SJSA1 (cell line): ENCODE measurements around the gene FAM20C. TPM values are rescaled to one million over a fixed set of nuclear protein-coding genes. Genes with fewer than 3 reads are reported as not detected.

Experiments
- DNase-seq, 2 experiments: peaks; one replicate each; pipeline ENCODE4 v3.0.0-alpha.2; 2015 to 2020; ENCODE audit warnings: low spot score in 2 of 2, low read depth in 1 of 2
- H3K27ac ChIP-seq: fragments of 250-450 bp; sonication (Bioruptor Pico); 2 replicates; pipeline ENCODE4 v1.5.1; 2020; ENCODE audit warnings: mild to moderate bottlenecking, moderate library complexity
- H3K27me3 ChIP-seq: fragments of 250-450 bp; sonication (Bioruptor Pico); replicated peaks from 2 replicates; pipeline ENCODE4 v1.5.1; 2020; ENCODE audit warnings: mild to moderate bottlenecking, moderate library complexity
- H3K36me3 ChIP-seq: fragments of 250-450 bp; sonication (Bioruptor Pico); 2 replicates; pipeline ENCODE4 v1.5.1; 2020; ENCODE audit warnings: mild to moderate bottlenecking
- H3K4me1 ChIP-seq: fragments of 250-450 bp; sonication (Bioruptor Pico); replicated peaks from 2 replicates; pipeline ENCODE4 v1.6.1; 2021; ENCODE audit warnings: mild to moderate bottlenecking
- H3K4me3 ChIP-seq: fragments of 250-450 bp; sonication (Bioruptor Pico); 2 replicates; pipeline ENCODE4 v1.5.1; 2020; ENCODE audit warnings: mild to moderate bottlenecking
- H3K9me3 ChIP-seq: fragments of 250-450 bp; sonication (Bioruptor Pico); replicated peaks from 2 replicates; pipeline ENCODE4 v1.5.1; 2020; ENCODE audit warnings: mild to moderate bottlenecking
- total RNA-seq: library from RNA; depleted of rRNA; stranded (reverse); fragments of >200 nt; shearing (Covaris generic); gene quantifications from 2 replicates; pipeline ENCODE4 v1.2.3, GENCODE V29; 2014

FAM20C gene
- total RNA-seq, 1 experiment from 2014 or later, result 0.18 TPM

DNA sequence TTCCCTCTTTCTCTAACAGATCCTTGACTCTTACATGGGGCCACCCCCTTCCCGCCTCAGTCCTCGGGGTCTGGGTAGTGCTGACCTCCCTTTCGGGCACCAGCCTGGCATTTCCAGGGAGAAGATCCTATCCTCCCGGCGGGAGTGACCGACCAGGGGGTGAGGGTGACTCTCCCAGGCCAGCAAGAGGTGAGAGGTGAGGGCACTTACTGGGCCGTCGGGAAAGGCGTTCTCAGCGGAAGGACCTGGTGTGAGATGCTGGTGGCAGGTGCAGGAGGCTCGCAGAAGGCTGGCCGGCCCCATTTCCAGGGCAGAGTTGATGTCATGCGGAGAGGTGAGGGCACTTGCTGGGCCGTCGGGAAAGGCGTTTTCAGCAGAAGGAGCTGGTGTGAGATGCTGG is 93.4 kb downstream of the FAM20C start:
- peaks cover 28% of the 10 kb centered on the region for H3K27me3 ChIP-seq
- no peak for DNase-seq
- H3K4me3 ChIP-seq, result no peak overlapping the region
- no peaks in the 10 kb centered on the region for H3K9me3 ChIP-seq
- H3K36me3 ChIP-seq, result no peaks in the 10 kb centered on the region
- H3K4me1 ChIP-seq, result no peaks in the 10 kb centered on the region
- no peak overlapping the region for H3K27ac ChIP-seq

DNA sequence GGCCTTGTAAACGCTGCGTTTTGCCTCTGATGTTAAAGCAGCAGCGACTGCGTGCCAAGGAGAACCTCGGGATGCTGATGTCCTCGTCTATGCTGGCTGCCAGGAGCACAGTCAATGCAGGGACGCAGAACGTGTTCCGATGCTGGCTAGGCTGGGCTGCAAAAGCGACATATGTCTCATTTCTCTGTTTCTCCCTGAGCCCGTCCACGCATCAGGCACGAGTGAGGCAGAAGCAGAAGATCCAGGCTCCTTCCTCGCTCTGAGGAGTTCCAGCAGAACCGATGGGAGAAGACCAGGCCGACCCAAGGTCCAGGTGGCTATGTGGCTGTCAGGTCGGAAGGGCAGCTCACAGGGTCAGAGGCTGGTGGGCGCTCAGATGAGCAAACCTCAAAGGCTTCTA is 93.9 kb downstream of the FAM20C start:
- peaks cover 31% of the 10 kb centered on the region for H3K27me3 ChIP-seq
- H3K9me3 ChIP-seq, result no peaks in the 10 kb centered on the region
- no peak for DNase-seq
- no peaks in the 10 kb centered on the region for H3K36me3 ChIP-seq
- no peak overlapping the region for H3K27ac ChIP-seq
- no peak overlapping the region for H3K4me3 ChIP-seq
- no peaks in the 10 kb centered on the region for H3K4me1 ChIP-seq

DNA sequence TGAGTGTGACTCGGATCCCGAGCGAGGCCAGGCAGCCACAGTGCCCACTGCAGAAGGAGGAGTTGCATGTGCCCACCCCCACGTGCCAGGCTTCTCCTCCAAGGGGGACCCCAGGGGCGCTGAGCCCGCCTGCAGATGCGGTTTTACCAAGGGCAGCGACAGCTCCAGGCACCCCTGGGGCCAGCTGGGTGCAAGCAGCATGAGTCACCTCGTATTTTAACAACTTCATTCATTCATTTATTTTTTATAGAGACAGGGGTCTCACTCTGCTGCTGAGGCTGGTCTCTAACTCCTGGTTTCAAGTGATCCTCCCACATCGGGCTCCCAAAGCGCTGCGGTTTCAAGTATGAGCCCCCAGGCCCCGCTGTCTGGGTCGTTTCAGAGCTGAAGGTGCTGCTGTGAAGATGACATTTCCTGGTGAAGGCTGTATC is 96.3 kb downstream of the FAM20C start:
- Histone ChIP-seq H3K4me1 (no peaks in the 10 kb centered on the region), H3K4me3 (no peak overlapping the region), H3K27me3 (peaks cover 46% of the 10 kb centered on the region), H3K27ac (no peak overlapping the region), H3K9me3 (no peaks in the 10 kb centered on the region), H3K36me3 (no peaks in the 10 kb centered on the region)
- DNase-seq, result no peak

DNA sequence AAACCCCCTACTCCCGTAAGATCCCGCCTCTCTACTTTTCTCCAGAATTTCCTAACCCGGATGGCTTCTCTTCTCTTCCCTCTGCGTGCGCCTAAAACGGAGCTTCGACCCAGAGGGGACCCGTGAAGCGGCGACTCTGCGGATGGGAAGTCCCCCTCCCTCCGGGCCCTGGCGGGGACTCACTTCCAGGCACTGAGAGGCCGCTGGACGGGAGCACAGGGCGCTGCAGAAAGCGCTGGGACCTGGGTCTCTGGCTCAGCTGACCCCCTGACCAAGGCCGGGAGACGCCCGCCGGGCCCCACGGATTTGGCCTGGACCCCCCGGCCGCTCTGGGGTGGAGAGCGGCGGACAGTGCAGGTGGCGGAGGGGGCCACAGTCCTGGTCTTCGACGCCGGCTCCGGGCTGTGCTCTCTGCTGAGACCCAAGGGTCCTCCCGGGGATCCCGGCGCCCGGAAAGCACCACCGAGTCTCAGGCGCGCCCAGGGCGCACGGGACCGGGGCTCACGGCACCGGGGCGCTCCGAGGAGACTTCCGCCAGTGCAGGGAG is 96.9 kb downstream of the FAM20C start:
- no peak for DNase-seq
- no peaks in the 10 kb centered on the region for H3K4me1 ChIP-seq
- peaks cover 52% of the 10 kb centered on the region for H3K27me3 ChIP-seq
- H3K27ac ChIP-seq, result no peak overlapping the region
- no peak overlapping the region for H3K4me3 ChIP-seq
- H3K9me3 ChIP-seq, result no peaks in the 10 kb centered on the region
- no peaks in the 10 kb centered on the region for H3K36me3 ChIP-seq

DNA sequence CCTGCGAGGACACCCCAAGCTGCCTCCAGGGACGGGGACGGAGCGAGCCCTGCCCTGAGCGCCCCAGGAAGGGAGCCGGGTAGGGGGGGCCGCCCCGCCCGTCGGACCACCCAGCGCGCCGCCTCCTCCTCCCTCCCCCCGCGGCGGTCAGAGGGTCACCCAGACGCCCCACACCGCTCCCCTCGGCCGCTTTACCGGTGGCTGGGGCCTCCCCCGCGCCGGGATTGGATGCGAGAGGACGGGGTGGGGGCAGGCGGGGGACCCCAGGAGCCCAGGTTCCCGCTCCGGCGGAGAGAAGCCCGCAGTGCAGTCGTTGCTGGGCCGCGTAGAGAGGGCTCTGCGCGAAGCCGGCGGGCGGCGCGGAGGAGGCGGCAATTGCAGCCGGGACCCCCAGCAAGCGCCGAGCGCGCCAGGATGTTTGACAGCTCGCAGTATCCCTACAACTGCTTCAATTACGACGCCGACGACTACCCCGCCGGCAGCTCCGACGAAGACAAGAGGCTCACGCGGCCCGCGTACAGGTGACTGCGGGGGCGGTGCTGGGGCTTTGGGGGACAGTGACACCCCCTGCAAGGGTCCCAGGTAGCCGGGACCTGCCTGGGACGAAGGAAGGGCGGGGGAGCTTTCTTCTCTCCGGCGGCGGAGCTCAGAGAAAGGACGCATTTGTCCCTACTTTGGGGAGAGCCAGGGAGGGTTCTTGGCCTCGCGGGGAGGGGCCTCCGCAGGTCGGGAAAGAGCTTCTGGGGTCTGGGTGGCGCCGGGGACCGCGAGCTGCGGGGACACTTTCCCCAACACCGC is 97.6 kb downstream of the FAM20C start, which contains the start of gene FOXL3:
Gene FOXL3, plus strand, starts transcription at position 415 of the 798 bp plus-strand sequence. Its CDS starts 0 bp downstream, at position 415.
- no peak within 1 kb of the TSS for H3K27ac ChIP-seq
- H3K27me3 ChIP-seq, result peaks cover 52% of the 10 kb centered on the region
- H3K36me3 ChIP-seq, result no peaks in the 10 kb centered on the region
- DNase-seq, result no peak
- H3K4me3 ChIP-seq, result no peak within 1 kb of the TSS
- no peaks in the 10 kb centered on the region for H3K4me1 ChIP-seq
- no peaks in the 10 kb centered on the region for H3K9me3 ChIP-seq

DNA sequence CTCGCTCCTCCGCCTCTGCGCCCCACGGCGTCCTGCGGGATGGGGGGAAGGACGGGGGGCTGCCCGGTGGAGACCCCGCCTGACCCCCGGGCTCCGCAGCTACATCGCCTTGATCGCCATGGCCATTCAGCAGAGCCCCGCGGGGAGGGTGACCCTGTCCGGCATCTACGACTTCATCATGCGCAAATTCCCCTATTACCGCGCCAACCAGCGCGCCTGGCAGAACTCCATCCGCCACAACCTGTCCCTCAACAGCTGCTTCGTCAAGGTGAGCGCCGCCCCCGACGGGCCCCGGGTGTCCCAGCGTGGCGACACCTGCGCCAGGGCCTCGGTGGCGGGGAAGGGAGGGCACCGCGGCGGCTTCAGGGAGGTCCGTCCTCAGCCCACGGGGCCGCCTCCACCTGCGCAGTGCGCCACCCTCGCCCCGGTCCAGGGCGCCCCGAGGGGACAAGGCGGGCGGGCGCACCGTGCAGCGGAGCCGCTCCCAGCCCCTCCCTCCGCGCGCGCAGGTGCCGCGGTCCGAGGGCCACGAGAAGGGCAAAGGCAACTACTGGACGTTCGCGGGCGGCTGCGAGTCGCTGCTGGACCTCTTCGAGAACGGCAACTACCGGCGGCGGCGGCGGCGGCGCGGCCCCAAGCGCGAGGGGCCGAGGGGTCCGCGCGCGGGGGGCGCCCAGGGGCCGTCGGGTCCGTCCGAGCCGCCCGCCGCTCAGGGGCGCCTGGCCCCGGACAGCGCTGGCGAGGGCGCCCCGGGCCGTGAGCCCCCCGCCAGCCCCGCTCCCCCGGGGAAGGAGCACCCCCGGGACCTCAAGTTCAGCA is 98.4 kb downstream of the FAM20C start:
- no peak for DNase-seq
- H3K4me3 ChIP-seq, result no peak overlapping the region
- no peak overlapping the region for H3K27ac ChIP-seq
- H3K9me3 ChIP-seq, result no peaks in the 10 kb centered on the region
- no peaks in the 10 kb centered on the region for H3K4me1 ChIP-seq
- no peaks in the 10 kb centered on the region for H3K36me3 ChIP-seq
- peaks cover 52% of the 10 kb centered on the region for H3K27me3 ChIP-seq

DNA sequence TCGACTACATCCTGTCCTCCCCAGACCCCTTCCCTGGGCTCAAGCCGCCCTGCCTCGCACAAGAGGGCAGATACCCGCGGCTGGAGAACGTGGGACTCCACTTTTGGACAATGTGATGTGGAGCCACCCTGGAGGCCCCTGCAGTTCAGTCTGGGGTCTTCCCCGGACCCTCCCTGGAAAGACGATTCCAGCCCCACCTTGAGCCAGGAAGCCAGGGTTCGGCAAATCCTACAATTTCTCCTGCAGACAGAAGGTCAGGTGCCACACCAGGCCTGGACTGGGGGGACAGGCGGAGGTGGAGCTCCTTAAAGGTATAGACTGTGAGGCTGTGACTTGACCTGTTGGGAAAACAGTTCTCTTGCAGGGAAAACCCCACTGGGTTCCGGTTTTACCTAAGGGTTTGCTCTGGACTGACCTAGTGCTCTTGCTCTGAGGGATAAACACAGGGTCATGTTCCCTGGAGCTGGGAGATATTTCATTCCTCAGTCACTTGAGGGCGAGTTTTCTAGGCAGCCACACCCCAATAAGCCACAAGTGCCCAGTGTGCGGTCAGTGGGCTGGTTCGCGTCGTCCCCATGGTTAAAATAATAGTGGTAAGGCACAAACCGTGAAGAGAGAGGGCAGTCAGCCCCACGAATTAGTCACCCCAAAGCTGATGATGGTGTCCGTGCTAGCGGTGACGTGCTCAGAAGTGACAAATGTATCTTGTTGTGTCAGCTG is 99.2 kb downstream of the FAM20C start:
- no peak overlapping the region for H3K4me3 ChIP-seq
- no peaks in the 10 kb centered on the region for H3K36me3 ChIP-seq
- peaks cover 52% of the 10 kb centered on the region for H3K27me3 ChIP-seq
- H3K9me3 ChIP-seq, result no peaks in the 10 kb centered on the region
- no peak overlapping the region for H3K27ac ChIP-seq
- no peak for DNase-seq
- H3K4me1 ChIP-seq, result no peaks in the 10 kb centered on the region

DNA sequence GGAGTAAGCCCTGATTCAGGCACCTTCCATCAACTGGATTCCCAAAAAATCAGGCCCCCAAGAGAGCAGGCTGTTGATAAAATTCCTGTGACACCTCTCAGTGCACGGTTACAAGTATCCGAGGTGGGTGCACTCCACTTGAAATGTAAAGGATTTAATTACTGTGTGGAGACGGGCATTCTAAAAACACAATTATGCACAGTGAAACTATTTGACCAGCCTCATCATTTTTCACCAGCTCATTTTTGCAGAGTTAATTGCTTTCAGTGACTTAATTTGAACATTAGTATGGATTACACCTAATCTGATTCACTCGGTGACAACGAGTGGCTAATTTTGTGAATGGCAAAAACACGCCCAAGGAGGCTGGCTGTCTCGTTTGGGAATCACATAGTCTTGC is 99.9 kb downstream of the FAM20C start:
- H3K4me1 ChIP-seq, result no peaks in the 10 kb centered on the region
- H3K9me3 ChIP-seq, result no peaks in the 10 kb centered on the region
- no peak overlapping the region for H3K4me3 ChIP-seq
- no peaks in the 10 kb centered on the region for H3K36me3 ChIP-seq
- H3K27me3 ChIP-seq, result peaks cover 52% of the 10 kb centered on the region
- no peak for DNase-seq
- no peak overlapping the region for H3K27ac ChIP-seq

DNA sequence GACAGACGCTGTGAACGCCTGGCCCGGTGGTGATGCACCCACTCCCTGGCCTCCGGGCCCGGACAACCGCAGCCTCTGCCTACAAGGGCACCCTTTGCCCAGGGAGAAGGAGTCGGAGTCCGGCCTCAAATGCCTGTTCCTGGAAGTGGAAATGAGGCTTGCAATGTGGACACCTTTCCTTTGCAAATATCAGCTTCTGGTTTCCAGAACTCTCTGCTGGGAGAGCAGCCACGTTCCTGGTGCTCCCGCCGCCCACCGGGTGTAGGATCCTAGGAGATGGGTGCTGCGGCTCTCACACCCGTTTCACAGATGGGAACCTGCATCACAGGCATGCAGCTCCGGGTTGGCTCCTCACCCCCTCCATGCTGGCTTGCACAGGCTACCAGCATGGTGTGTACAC is 100.5 kb downstream of the FAM20C start:
- no peak for DNase-seq
- no peak overlapping the region for H3K4me3 ChIP-seq
- H3K27me3 ChIP-seq, result peaks cover 47% of the 10 kb centered on the region
- no peaks in the 10 kb centered on the region for H3K36me3 ChIP-seq
- H3K4me1 ChIP-seq, result no peaks in the 10 kb centered on the region
- no peaks in the 10 kb centered on the region for H3K9me3 ChIP-seq
- no peak overlapping the region for H3K27ac ChIP-seq

DNA sequence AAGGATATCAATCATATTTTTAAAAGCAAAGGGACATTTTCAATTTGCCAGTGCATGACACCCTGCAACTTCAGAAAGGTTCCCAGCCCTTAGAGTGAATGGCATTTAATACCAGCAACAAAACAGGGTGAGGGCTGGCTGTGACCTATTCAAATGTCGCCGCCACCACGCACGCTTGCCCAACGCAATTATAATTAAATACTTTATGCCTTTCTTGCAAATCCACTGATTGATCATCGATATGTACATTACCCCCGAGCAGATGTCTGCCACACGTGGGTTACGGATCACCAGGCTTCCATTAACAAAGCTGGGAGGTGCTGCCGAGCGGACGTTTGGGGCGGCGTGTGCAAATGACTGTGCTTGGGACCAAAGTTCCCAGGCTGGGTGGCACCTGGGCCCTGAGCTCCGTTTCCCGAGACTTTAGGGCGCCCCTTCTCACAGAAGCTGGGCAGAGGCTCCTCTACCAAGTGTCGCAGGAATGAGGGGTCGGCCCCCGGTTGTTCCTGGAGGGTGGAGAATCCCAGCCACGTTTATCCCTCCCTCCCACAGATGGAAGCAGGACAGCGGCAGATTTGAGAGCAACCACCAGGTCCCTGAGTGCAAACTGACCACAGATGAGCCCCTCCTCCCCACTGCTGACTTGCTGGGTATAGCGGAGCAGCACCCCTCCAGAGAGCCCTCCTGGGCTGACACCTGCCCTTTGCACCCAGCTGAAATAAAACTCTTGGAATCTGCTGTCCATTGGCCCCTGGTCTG is 101.5 kb downstream of the FAM20C start:
- H3K9me3 ChIP-seq, result no peaks in the 10 kb centered on the region
- H3K36me3 ChIP-seq, result no peaks in the 10 kb centered on the region
- DNase-seq, result no peak
- no peak overlapping the region for H3K4me3 ChIP-seq
- H3K27me3 ChIP-seq, result peaks cover 42% of the 10 kb centered on the region
- H3K4me1 ChIP-seq, result no peaks in the 10 kb centered on the region
- H3K27ac ChIP-seq, result no peak overlapping the region

DNA sequence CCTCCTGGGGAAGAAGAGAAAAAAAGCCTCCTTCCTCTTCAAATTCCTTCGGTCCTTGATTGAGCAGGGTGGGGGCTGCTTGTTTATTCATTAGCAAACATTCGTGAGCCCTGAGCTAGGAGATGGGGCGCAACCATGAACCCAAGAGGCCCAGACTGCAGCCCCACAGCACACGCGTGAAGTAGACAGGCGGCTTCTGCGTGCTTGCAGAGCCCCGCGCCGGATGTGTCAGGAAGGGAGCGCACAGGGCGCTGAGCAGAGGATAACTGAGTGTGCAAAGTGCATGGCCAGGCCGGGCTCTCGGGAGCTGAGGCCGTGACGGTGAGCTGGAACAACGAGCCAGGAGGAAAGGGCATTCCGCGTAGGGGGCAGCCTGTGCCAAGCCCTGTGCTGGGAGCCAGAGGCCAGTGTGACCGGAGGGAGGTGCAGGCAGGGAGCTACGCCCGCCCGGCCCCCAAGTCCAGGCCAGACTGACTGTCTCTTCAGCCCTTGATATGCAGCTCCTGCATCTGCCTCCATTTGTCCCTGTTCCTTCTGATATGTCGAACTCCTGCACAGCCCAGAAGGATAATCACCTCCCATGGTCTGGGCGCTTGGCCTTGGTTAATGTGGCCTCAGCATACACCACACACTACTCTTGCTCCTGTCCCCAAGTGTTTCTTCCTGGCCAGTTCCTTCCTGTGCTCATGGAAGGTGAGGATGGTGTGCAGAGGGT is 102.2 kb downstream of the FAM20C start:
- DNase-seq, result no peak
- H3K27me3 ChIP-seq, result peaks cover 34% of the 10 kb centered on the region

More for the DNA sequence above, 102.2 kb downstream of the FAM20C start:
- Histone ChIP-seq H3K36me3 (no peaks in the 10 kb centered on the region), H3K27ac (no peak overlapping the region), H3K4me1 (no peaks in the 10 kb centered on the region), H3K9me3 (no peaks in the 10 kb centered on the region), H3K4me3 (no peak overlapping the region)
